ENCODE results near the gene UBQLN3. TPM values are rescaled to one million over a fixed set of nuclear protein-coding genes. Genes with fewer than 3 reads are reported as not detected.

The UBQLN3 gene
- total RNA-seq, 1 experiment from 2014 or later, result not detected

- intact Hi-C loops (cut with micrococcal nuclease), result no loop called here
- DNase-seq (ENCODE audit: low read depth, low spot score), result no peak
- Histone ChIP-seq H4K20me1 (ENCODE audit: insufficient read depth) (no peaks in the 10 kb centered on the region), H3K27me3 (ENCODE audit: insufficient read depth, low read length) (peaks cover 44% of the 10 kb centered on the region; the same call in 1 of the 2 replicates), H3K4me1 (ENCODE audit: control insufficient read depth in 1 of 2, insufficient read depth in 2 of 2, low read length in 2 of 2) (no peaks in the 10 kb centered on the region), H2AFZ (ENCODE audit: low read depth, low read length, poor library complexity, severe bottlenecking) (no peak overlapping the region), H3K79me2 (ENCODE audit: insufficient read depth, low read length) (no peaks in the 10 kb centered on the region), H3K9ac (ENCODE audit: low read length) (no peak overlapping the region), H3K4me2 (ENCODE audit: low read length) (no peak overlapping the region), H3K4me3 (replicated peaks in 1 of 2; ENCODE audit: low read depth in 1 of 2, low read length in 2 of 2) (no peak overlapping the region), H3K9me3 (ENCODE audit: control insufficient read depth in 1 of 2, insufficient read depth in 1 of 2, low read depth in 1 of 2, low read length in 2 of 2) (no peaks in the 10 kb centered on the region), H3K36me3 (ENCODE audit: control insufficient read depth in 1 of 2, insufficient read depth in 2 of 2, low read length in 2 of 2) (no peaks in the 10 kb centered on the region), H3K27ac (ENCODE audit: low read depth, low read length) (no peak overlapping the region), H3K9me2 (ENCODE audit: insufficient read depth) (no peaks in the 10 kb centered on the region)
- ChIA-PET CTCF (no interaction called here), POLR2A (interaction anchor here (1.0 kb wide), 1 partner anchor 19 kb away, joined by 5 read pairs; no protein-coding TSS in a partner anchor), RAD21 (ENCODE audit: low non-redundant PET in 1 of 2, low total read pairs in 2 of 2, uncharacterized antibody in 2 of 2, unreplicated experiment in 2 of 2) (no interaction called here)
- ATAC-seq, result no peak
- BruUV-seq (replicated peaks), result no TSS peak
- TF ChIP-seq, protein P1, sequence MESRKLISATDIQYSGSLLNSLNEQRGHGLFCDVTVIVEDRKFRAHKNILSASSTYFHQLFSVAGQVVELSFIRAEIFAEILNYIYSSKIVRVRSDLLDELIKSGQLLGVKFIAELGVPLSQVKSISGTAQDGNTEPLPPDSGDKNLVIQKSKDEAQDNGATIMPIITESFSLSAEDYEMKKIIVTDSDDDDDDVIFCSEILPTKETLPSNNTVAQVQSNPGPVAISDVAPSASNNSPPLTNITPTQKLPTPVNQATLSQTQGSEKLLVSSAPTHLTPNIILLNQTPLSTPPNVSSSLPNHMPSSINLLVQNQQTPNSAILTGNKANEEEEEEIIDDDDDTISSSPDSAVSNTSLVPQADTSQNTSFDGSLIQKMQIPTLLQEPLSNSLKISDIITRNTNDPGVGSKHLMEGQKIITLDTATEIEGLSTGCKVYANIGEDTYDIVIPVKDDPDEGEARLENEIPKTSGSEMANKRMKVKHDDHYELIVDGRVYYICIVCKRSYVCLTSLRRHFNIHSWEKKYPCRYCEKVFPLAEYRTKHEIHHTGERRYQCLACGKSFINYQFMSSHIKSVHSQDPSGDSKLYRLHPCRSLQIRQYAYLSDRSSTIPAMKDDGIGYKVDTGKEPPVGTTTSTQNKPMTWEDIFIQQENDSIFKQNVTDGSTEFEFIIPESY (IDR thresholded peaks at IDR 0.05; ENCODE audit: extremely low read depth, insufficient replicate concordance, low read length), result no peak
- no peak for TF ChIP-seq POLR2A (IDR thresholded peaks at IDR 0.05; ENCODE audit: borderline replicate concordance, extremely low read depth, insufficient read depth, insufficient read length)
- TF ChIP-seq RAD21 (IDR thresholded peaks at IDR 0.05; ENCODE audit: low read depth), result no peak
- no peak for TF ChIP-seq JUND (IDR thresholded peaks at IDR 0.05)
- no peak for TF ChIP-seq CEBPB (IDR thresholded peaks at IDR 0.05; ENCODE audit: low read depth)
- TF ChIP-seq SRF (IDR thresholded peaks at IDR 0.05; ENCODE audit: low read depth), result no peak
- no peak for TF ChIP-seq TCF7L2 (IDR thresholded peaks at IDR 0.05; ENCODE audit: borderline replicate concordance, extremely low read depth, insufficient read depth, insufficient read length)
- TF ChIP-seq, protein P2, sequence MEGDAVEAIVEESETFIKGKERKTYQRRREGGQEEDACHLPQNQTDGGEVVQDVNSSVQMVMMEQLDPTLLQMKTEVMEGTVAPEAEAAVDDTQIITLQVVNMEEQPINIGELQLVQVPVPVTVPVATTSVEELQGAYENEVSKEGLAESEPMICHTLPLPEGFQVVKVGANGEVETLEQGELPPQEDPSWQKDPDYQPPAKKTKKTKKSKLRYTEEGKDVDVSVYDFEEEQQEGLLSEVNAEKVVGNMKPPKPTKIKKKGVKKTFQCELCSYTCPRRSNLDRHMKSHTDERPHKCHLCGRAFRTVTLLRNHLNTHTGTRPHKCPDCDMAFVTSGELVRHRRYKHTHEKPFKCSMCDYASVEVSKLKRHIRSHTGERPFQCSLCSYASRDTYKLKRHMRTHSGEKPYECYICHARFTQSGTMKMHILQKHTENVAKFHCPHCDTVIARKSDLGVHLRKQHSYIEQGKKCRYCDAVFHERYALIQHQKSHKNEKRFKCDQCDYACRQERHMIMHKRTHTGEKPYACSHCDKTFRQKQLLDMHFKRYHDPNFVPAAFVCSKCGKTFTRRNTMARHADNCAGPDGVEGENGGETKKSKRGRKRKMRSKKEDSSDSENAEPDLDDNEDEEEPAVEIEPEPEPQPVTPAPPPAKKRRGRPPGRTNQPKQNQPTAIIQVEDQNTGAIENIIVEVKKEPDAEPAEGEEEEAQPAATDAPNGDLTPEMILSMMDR (IDR thresholded peaks at IDR 0.05 in 2 of 3, conservative IDR thresholded peaks at IDR 0.05 in 1 of 3; ENCODE audit: borderline replicate concordance in 1 of 3, insufficient read depth in 1 of 3, low read depth in 2 of 3, low read length in 2 of 3), result no peak
- no peak for TF ChIP-seq ZFX (IDR thresholded peaks at IDR 0.05)
- no peak for TF ChIP-seq EGR1 (IDR thresholded peaks at IDR 0.05; ENCODE audit: low read depth)
- no peak for TF ChIP-seq EZH2phosphoT487 (IDR thresholded peaks at IDR 0.05; ENCODE audit: borderline replicate concordance)
- TF ChIP-seq, protein P3, sequence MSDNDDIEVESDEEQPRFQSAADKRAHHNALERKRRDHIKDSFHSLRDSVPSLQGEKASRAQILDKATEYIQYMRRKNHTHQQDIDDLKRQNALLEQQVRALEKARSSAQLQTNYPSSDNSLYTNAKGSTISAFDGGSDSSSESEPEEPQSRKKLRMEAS (IDR thresholded peaks at IDR 0.05), result no peak
- no peak for TF ChIP-seq ZNF274 (IDR thresholded peaks at IDR 0.05; ENCODE audit: low read depth, low read length)
- no peak for TF ChIP-seq SP1 (IDR thresholded peaks at IDR 0.05; ENCODE audit: low read depth)
- TF ChIP-seq, protein P4, sequence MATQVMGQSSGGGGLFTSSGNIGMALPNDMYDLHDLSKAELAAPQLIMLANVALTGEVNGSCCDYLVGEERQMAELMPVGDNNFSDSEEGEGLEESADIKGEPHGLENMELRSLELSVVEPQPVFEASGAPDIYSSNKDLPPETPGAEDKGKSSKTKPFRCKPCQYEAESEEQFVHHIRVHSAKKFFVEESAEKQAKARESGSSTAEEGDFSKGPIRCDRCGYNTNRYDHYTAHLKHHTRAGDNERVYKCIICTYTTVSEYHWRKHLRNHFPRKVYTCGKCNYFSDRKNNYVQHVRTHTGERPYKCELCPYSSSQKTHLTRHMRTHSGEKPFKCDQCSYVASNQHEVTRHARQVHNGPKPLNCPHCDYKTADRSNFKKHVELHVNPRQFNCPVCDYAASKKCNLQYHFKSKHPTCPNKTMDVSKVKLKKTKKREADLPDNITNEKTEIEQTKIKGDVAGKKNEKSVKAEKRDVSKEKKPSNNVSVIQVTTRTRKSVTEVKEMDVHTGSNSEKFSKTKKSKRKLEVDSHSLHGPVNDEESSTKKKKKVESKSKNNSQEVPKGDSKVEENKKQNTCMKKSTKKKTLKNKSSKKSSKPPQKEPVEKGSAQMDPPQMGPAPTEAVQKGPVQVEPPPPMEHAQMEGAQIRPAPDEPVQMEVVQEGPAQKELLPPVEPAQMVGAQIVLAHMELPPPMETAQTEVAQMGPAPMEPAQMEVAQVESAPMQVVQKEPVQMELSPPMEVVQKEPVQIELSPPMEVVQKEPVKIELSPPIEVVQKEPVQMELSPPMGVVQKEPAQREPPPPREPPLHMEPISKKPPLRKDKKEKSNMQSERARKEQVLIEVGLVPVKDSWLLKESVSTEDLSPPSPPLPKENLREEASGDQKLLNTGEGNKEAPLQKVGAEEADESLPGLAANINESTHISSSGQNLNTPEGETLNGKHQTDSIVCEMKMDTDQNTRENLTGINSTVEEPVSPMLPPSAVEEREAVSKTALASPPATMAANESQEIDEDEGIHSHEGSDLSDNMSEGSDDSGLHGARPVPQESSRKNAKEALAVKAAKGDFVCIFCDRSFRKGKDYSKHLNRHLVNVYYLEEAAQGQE (IDR thresholded peaks at IDR 0.05; ENCODE audit: low read depth), result no peak
Measured at GRCh38 chr11:5524756-5525155, 15.0 kb upstream of the UBQLN3 start.

Measured in HCT116 (cell line).